ENCODE measurements around the gene MATN1.

The MATN1 gene

DNA sequence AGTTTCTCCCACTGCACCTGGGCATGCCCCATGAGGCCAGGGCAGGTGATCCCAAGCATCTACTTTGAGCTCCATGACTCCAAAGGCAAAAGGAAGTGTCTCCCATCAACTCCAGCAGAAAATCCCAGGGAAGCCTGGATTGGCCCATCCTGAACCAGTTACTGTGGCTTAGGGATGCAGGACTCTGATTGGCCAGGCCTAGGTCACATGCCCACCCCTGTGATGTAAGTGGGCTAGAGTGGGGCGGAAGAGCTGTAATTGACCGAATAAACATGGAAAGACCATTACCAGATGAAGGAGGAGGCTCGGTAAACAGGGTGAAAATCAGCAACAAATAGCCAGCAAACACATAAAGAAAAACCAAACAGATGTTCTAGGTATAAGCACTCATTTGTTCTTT lies 45.2 kb downstream of the MATN1 start:
- FAIRE-seq: no peak

DNA sequence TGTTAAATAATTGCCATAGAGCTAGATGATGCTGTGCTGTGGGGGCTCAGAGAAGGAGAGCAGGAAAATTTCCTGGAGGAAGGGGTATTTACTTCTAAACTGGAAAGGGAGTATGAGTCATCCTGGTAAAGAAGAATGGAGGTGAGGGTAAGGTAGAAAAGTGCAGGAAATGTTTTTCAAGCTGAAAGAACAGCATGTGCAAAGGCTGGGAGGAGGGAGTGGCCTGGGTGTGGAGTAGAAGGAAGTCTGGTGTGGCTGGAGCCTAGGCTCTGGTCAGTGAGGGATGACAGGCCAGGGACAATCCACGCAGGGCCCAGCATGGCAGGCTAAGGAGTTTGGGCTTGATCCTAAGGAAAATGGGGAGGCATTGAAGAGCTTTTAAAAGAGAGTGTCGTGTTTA lies 45.9 kb downstream of the MATN1 start:
- no peak for FAIRE-seq

DNA sequence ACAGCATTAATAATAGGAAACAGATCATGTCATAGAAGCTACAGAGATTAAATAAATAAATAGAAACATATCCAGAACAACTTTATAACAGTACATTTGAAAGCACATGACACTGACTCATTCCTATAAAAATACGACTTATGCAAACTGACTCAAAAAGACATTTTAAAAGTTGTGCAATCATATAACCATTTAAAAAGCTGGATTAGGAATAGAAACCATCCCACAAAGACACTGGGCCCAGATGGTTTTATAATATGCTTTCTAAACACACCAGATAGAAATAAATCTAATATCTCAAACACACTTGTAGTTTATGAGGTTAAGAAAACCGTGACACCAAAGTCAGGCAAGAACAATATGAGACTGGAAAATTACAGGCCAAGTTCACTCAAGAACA lies 47.6 kb downstream of the MATN1 start:
- no peak for FAIRE-seq

DNA sequence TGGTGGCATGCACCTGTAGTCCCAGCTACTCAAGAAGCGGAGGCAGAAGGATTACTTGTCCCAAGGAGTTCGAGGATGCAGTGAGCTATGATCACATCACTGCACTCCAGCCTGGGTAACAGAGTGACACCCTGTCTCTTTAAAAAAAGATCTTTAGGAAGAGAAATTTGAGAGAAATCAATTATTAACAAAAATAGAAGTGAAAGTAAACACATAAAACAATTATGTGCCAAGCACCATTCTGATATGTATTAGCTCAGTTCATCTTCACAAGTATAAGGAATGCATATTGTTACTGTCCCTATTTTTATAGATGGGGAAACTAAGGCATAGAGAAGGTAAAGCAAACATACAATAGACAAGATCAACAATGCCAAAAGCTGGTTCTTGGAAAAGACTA lies 48.1 kb downstream of the MATN1 start:
- FAIRE-seq: no peak

DNA sequence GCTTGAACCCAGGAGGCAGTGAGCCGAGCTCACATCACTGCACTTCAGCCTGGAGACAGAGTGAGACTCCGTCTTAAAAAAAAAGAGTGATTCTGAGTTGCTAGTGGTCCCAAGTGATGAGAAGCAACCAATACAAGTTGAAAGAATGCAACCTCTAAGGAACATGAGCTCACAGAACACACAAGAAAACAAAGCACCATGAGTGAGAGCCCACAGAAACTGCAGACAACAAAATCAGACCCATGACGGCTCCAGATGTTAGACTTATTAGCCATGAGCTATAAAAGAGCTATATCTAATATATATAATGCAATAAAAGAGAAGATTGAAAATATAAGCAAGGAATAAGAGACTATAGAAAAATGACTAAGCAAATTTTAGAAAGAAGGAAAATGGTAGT lies 50.0 kb downstream of the MATN1 start:
- FAIRE-seq: no peak

DNA sequence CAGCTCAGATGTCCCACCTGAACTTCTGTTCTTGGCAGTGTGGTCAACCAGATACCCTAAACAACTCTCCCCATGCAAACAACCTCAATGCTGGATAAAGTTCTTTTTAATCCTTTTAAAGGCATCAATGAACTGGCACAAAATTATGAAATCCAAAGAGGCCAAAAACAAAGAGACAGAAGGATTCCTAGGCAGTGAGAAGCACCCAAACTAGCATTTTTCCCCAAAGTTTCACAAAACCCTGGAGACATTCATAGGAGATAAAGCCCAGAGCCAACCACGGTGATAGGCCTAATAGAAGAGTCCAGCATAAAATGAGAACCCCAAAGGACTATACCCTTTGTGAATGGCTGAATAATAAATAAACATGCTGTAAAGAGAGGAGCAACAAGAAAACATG lies 50.7 kb downstream of the MATN1 start:
- FAIRE-seq: no peak

DNA sequence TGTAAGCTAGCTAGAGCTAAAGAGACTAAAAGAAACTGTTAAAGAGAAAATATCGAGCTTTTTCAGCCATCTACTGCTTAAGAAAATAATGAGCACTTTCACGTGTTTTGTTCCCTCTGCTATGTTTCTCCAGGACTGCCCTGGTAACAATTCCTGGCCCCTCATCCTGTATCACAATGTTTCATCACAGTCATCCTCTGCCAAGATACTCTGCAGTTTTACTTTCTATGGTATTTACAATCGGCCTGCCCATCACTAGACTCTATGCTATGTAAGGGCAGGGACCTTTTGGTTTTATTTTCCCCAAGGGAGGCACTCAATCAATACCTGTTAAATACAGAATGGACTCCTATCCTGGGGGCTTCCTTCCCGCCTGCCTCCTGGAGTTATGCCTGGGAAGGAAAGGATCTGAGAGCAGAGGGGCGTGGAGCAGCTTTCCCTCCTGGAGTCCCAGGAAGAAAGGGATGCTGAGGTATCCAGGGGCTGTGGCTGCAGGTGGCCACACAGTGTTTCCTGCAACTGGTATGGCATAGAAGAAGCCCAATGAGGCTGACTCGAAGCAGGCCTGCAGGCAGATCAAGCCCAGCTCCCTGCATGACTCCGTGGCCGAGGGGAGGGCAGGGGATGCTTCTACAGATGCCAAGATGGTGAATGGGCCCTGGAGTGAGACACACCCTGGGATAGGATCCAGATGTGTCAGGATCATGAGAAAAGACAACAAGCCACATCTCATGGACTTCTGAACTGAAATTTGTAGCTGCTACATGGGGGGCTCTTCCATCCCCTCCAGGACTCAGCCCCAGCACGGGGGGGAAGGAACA lies 52.9 kb downstream of the MATN1 start:
- FAIRE-seq: no peak

DNA sequence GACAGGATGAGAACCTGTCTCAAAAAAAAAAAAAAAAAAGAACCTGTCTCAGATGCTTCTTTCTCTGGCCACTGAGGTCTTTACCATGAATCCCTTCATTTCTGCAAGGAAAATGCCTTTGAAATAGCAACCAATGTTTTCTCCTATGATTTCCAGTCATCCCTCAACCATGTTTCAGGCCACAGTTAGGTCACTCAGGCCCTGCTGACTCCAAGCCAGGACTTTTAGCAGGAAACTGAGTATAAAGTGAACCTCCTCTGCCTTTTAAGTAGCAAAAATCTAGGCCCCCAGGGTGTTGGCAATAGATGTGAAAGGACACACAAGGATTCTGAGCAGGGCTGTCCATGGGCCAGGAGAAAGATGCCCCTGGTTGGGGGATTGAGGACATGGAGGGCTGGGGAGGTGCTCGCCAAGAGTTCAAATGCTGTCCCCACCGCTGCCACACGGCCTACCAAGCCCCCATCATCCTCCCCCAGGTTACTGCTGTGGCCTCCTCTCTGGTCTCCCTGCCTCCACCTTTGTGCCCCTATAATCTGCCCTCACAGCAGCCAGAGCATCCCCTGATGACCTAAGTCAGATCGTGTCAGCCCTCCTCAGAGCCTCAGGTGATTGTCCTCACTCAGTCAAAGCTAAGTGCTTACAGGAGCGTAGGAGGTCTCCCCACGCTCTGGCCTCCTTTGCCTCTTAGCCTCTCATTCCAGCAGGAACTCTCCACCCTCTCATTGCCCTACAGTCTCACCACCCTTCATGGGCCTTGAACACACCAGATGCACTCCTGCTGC lies 54.6 kb downstream of the MATN1 start:
- FAIRE-seq: no peak

DNA sequence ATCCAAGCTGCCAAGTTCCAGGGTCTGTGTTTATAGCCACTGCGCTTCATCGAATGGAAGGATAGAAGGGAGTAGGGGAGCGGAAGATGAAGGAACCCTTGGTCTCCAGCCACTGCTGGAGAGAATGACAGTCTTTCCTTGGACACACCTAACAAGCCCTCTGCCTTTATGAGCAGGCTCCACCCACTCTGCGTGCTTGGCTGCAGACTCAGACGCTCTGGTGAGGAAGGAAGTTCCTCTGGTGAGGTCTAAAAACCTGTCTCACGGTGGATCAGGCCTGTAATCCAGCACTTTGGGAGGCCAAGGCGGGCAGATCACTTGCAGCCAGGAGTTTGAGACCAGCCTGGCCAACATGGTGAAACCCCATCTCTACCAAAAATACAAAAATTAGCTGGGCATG lies 55.4 kb downstream of the MATN1 start:
- no peak for FAIRE-seq

DNA sequence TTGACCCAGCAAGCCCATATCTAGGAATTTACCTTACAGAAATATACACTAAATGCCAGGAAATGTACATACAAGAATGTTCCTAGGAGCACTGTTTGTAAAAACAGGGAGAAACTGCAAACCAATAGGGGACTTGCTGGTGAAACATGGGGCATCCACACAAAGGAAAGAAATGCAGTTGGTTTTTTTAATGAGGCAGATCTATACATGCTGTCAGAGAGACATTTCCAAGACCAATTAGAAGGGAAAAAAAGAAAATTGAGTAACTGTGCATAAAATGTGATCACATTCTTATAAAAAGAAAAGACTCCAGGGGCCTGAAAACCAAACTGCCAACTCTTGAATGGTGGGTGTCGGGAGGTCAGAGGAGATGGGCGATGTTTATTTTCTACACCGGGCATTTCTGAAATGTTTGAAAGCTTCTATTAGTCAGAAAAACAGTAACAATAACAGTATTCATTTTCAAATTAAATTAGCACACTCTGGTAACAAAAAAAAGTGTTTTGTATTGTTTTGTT lies 56.6 kb downstream of the MATN1 start:
- FAIRE-seq: no peak

DNA sequence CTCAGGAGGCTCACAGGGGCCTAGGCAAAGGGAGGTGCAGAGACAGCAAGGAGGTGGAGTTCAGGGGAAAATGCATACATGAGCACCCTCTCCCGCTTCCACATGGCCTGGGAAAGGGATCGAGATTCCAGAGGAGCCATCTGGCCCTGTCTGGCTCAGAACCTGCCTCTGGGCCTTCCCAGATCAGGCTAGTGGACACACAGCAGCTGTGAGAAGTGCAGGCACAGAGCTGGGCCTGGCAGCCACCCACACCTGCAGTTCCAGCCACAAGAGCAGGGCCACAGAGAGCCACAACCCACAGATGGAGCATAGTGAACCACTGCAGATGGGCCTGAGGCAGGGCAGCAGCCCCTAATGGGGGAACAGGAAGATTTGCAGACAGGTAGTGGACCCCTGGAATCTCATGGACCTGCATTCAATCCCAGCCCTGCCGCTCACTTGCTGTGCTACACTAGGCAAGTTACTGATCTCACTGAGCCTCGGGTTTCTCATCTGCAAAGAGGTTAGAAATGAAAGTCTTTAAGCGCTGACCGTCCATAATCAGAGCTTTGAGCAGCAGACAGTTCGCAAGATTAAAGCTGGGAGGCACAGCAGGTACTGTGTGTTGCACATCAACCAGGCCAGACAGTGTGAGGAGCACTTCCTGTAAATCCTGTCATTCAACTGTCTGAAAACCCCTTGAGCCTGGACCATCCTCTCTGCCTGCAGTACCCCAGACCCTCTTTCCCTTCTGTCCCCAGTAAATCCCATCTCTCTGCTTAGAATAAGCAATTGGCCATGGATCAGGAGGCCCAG lies 58.0 kb downstream of the MATN1 start:
- FAIRE-seq: no peak

DNA sequence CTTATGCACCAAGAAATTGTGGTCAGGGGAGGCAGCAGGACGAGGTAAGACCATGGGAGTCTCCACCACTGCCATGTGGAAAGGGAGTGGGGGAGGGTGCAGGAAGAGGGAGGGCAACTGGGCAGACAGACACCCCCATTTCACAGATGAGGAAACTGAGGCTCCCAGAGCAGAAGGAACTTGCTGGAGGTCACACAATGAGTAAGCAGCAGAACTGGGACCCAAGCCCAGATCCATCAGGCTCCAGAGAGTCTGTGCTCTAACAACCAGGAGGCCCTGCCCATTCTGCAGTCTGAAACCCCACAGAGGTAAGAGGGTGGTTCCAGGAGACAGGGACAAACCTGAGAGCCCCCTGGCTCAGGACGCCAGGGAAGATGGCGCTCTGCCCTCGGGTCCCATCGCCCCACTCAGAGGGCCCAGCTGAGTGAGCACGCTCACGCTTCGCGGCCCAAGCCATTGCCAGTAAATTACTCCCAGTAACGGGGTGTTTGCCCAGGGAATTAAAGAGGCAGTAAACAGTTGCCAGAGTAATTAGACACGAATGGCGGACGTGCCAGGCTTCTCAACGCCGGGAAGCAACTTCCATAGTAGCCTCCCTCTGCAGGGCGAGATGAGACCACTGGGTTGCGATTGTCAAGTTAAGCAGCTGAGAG lies 59.2 kb downstream of the MATN1 start:
- FAIRE-seq: no peak

DNA sequence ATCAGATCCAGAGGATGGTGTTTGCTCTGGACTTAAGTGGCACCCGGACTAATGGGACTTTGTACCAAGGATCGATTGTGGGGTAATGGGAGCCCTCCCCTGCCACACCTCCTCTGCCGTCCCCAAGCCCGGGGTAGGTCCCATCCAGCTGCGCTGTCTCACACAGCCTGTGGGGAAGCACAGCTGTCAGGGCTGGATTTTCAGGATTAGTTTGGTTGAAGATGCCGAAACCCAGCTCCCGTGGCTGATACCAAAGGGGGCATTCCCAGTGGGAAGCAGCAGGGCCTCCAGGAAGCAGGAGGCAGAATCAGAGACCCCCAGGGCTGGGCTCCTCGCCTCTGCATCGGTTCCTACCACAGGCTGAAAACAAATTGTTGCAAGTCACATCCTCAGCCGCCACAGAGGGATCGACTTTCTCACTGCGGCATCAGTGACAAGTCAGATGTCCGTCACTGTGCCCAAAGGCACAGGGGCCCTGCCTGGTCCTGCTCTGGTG lies 59.7 kb downstream of the MATN1 start:
- no peak for FAIRE-seq

DNA sequence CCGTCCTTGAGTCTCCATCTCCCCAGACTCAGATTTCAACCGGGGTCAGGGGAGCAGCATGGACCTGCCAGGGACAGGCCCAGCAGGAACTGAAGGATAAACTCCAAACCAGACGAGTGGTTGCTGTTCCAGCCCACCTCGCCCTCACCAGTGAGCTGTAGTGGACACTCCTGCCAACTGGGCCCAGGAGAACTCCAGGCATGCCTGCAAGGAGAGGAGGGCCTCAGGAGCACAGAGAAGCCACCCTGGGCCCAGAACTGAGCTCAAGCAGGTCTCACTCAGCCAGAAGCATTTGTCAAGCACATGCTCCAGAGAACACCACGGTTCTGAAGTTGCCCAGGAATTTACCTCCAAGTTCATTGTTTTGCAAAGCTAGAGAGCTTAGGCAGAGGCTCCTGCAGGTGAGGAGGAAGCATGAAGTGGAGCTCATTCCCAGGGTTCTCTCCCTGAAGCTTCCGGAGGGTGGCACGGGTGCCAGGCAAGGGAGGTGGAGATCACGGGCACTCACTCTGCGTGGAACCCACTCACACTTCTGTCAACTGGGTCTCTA lies 61.0 kb downstream of the MATN1 start:
- FAIRE-seq: no peak

DNA sequence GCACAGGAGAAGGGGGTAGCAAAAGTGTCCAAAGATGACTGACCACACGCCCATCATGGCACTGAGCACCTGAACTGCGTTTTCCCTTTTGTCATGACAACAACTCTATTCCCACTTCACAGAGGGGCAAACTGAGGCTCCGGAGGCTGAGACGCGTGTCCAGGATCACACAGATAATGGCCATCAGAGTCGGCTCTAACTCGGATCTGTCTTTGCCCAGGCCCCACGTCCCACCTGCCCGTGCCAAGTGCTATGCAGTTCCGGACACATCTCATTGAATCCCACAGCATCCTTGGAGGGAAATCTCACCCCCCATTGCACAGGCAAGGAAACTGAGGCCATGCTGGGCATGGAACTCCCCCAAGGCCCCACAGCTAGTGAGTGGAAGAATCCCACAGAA lies 62.1 kb downstream of the MATN1 start:
- FAIRE-seq: no peak

All from islet of Langerhans (tissue), 1 donor.